NOMO-1 treated with DMSO at 0.1 percent for 48 hours (cell line): ENCODE measurements around the gene GCNT3.
"Not testable (repeated sequence)": the region's sequence is repeated elsewhere in the genome, so short reads cannot be mapped to it uniquely, and the experiment has no call there.

Source experiments
- DNase-seq: peaks from one replicate; lab custom pipeline; 2025; ENCODE audit not compliant: unreplicated experiment; lab: John Stamatoyannopoulos, UW

The GCNT3 gene

GRCh38 chr15:59615661-59616060 lies 4.1 kb downstream of the GCNT3 start:
- no peak for DNase-seq

- DNase-seq, result no peak
Observed at GRCh38 chr15:59616379-59616778, 4.8 kb downstream of the GCNT3 start.

DNA sequence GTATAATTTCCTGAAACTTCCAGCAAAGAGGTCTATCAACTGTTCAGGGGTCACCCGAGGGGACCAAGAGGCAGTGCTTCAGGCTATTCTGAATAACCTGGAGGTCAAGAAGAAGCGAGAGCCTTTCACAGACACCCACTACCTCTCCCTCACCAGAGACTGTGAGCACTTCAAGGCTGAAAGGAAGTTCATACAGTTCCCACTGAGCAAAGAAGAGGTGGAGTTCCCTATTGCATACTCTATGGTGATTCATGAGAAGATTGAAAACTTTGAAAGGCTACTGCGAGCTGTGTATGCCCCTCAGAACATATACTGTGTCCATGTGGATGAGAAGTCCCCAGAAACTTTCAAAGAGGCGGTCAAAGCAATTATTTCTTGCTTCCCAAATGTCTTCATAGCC lies 6.8 kb downstream of the GCNT3 start:
- DNase-seq, result peak; percentile 10

DNA sequence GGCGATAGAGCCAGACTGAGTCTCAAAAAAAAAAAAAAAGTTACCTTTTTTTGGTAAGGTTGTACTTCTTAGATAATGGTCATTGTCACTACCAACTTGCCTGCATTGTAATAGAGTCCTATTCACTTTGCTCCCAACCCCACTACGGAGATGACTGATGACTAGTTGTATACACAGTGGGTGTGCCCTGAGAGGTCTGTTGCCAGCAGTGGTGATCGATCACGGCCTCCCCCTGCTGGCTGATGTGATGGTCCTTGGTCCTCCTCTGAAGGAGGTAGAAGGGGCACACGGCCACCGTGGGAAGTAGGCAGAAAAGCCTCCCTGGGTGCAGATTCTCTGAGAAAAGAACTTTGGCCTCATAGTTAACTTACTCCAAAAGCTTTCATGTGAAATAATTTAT lies 10.7 kb downstream of the GCNT3 start:
- DNase-seq, result peak; percentile 25

DNA sequence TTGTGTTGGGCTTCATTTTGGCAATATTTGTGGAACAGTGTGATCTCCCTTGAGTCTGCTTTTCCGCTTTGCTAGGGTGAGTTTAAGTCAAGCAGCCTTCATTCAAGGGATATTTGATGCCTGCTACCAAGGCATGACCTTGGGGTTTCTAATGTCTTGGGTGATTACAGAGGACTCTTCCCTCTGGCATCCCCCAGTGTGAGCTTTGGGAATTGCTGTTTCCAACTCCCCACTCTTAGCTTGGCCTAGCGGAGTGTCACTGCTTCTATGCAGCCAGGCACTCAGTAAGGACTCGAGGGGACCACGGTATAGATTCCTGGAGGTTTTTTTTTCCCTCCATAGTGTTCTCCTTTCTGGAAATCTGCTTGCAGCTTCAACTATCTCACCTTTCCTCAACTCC lies 21.1 kb downstream of the GCNT3 start:
- no peak for DNase-seq

GRCh38 chr15:59636184-59636583 lies 24.6 kb downstream of the GCNT3 start:
- no peak for DNase-seq

GRCh38 chr15:59637507-59637906 lies 25.9 kb downstream of the GCNT3 start:
- not testable (repeated sequence) for DNase-seq

GRCh38 chr15:59642351-59642750 lies 30.8 kb downstream of the GCNT3 start:
- no peak for DNase-seq

- no peak for DNase-seq
Observed at GRCh38 chr15:59644756-59645155, 33.2 kb downstream of the GCNT3 start.

DNA sequence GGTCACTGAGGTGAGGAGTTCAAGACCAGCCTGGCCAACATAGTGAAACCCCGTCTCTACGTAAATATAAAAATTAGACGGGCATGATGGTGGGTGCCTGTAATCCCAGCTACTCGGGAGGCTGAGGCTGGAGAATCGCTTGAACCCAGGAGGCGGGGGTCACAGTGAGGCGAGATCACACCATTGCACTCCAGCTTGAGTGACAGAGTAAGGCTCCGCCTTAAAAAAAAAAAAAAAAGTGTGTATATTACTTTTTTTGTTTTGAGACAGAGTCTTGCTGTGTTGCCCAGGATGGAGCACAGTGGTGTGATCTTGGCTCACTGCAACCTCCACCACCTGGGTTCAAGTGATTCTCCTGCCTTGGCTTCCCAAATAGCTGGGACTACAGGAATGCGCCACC lies 34.2 kb downstream of the GCNT3 start:
- DNase-seq, result not testable (repeated sequence)

- no peak for DNase-seq
Observed at GRCh38 chr15:59646277-59646676, 34.7 kb downstream of the GCNT3 start.

- DNase-seq, result no peak
Observed at GRCh38 chr15:59647085-59647484, 35.5 kb downstream of the GCNT3 start.

GRCh38 chr15:59649603-59650002 lies 38.0 kb downstream of the GCNT3 start:
- no peak for DNase-seq

- no peak for DNase-seq
Observed at GRCh38 chr15:59654046-59654445, 42.5 kb downstream of the GCNT3 start.

DNA sequence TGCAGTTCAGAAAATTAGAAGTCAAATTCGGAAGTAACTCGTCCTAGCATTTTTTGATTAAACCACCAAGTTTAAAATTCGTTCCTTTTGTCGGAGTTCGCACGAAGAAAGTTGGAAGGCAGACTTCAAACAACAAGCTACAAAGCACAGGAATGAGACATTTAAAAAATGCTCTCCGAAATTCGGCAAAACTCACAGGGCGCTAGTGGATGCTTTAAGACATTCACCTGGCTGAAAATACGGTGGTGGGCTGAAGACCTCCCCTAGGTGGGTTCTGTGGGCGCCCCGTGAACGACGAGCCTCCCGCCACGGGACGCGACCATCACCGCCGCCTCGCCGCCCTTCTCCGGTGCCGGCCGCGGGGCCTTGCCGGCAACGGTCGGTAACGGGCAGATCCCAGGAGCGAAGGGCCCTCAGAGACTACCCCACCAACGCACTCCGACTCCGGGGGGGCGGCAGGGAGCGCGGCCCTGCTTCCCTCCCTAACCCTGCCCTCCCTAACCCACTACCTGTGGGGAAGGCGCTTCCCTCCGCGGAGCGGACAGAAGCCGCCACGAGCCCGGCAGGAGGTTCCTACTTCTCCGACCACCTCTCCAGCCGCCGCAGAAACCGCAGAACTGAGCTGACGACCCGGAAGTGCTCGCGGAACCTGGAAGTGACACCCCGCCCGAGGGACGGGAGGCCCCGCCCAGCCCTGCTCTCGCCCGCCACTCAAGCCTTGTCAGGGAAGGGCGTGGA lies 45.5 kb downstream of the GCNT3 start, which contains the start of gene GTF2A2:
TSS of gene GTF2A2 (minus strand) at position 619 of the 738 bp plus-strand sequence. CDS start 5,238 bp downstream, outside the sequence.
- peak; percentile 95 for DNase-seq

DNA sequence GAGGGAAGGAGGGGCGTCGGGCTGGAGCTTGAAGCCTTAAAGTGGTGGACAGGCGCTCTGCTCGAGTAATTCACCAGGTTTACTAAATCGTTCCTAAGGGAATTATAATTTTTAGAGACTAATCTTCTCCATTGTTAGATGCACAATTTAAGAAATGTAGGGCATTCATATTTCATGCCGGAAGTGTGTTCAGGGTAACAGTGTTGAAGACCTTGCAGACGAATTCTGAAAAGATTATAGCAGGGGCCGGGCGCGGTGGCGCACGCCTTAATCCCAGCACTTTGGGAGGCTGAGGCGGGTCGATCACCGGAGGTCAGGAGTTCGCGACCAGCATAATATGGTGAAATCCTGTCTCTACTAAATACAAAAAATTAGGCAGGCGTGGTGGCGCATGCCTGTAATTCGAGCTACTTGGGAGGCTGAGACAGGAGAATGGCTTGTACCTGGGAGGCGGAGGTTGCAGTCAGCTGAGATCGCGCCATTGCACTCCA lies 46.1 kb downstream of the GCNT3 start:
- DNase-seq, result no peak

DNA sequence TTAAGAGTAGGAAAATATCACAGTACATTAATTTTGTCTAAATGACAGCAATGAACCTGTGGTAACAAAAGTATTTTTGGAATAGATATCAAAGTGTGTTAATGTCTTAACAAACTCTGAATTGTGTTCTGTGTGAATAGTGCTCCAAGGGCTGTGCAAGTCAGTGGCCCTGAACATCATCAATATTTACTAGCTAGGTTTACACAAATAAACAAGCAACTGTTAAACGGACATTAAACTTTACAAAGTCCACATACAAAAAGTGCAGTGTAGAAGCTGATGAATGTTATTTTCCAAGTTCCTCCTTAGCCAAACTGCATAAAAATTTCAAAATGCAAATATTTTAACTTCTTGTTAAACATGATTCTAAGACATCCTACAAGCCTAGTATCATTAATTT lies 47.8 kb downstream of the GCNT3 start:
- DNase-seq, result no peak

- DNase-seq, result no peak
Observed at GRCh38 chr15:59662260-59662659, 50.7 kb downstream of the GCNT3 start.

GRCh38 chr15:59668556-59668955 lies 57.0 kb downstream of the GCNT3 start:
- no peak for DNase-seq
